ENCODE data around the gene PRSS38. TPM values are rescaled to one million over a fixed set of nuclear protein-coding genes. Genes with fewer than 3 reads are reported as not detected.

Gene PRSS38
- total RNA-seq, 1 experiment from 2014 or later: not detected

DNA sequence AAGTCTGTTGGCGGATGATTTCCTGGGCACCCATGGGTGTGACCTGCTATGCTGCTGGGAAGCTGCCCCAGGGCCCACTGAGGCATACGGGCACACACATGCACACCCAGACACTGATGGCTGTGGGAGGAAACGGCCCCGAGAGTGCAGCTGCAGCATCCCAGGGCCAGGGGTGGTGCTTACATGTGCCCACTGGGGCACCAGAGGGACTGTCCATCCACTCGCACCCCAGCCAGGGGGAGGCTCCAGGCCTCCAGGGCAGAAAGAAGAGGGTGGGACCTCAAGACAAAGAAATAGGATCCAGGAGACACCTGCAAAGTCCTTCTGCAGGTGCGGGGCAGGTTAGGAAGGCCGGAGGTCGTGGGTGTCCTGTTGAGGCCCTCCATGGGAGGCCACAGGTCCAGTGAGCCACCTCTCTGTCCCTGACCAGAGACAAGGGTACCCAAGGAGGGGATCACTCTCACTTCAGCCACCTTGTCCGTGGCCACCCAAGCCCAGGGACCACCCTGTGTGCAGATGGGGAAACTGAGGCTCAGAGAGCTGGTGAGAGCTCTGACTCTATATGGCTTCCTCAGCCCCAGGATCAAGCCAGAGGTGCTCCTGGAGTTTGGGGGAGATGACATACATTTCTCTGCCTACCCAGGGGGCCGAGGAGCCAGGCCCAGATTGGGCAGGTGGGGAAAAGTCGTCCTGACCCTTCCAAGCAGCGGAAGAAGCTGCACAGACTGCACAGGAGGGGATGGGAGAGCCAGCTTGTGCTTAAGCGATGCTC is 75.2 kb downstream of the PRSS38 start:
- in situ Hi-C loops (cut with HindIII; ENCODE audit: low pct_unique_long_range_greater_than_20kb, low sequenced_read_pairs): no loop called here
- TF ChIP-seq SIN3A (IDR thresholded peaks at IDR 0.05; ENCODE audit: borderline replicate concordance, insufficient read depth, low read depth, low read length) (no peak), POLR2AphosphoS5 (IDR thresholded peaks at IDR 0.05; ENCODE audit: low read depth, low read length) (no peak), TCF7L2 (IDR thresholded peaks at IDR 0.05; ENCODE audit: low read depth, low read length) (no peak), CTCF (IDR thresholded peaks at IDR 0.05) (no peak)
- TF ChIP-seq, protein P1, sequence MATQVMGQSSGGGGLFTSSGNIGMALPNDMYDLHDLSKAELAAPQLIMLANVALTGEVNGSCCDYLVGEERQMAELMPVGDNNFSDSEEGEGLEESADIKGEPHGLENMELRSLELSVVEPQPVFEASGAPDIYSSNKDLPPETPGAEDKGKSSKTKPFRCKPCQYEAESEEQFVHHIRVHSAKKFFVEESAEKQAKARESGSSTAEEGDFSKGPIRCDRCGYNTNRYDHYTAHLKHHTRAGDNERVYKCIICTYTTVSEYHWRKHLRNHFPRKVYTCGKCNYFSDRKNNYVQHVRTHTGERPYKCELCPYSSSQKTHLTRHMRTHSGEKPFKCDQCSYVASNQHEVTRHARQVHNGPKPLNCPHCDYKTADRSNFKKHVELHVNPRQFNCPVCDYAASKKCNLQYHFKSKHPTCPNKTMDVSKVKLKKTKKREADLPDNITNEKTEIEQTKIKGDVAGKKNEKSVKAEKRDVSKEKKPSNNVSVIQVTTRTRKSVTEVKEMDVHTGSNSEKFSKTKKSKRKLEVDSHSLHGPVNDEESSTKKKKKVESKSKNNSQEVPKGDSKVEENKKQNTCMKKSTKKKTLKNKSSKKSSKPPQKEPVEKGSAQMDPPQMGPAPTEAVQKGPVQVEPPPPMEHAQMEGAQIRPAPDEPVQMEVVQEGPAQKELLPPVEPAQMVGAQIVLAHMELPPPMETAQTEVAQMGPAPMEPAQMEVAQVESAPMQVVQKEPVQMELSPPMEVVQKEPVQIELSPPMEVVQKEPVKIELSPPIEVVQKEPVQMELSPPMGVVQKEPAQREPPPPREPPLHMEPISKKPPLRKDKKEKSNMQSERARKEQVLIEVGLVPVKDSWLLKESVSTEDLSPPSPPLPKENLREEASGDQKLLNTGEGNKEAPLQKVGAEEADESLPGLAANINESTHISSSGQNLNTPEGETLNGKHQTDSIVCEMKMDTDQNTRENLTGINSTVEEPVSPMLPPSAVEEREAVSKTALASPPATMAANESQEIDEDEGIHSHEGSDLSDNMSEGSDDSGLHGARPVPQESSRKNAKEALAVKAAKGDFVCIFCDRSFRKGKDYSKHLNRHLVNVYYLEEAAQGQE (IDR thresholded peaks at IDR 0.05; ENCODE audit: insufficient read depth in 1 of 2, low read depth in 2 of 2, low read length in 1 of 2): no peak
- ATAC-seq (no peak), DNase-seq (ENCODE audit: low read depth, low spot score) (no peak)
- ChIA-PET POLR2A (interaction anchor here (0.7 kb wide), 1 partner anchor 170 kb away, joined by 4 read pairs; no protein-coding TSS in a partner anchor), CTCF (interaction anchor here (0.7 kb wide), 1 partner anchor 41 kb away, joined by 3 read pairs; no protein-coding TSS in a partner anchor)
- H3K4me1 ChIP-seq (ENCODE audit: control insufficient read depth, insufficient read depth, low read length): peaks cover 40% of the 10 kb centered on the region
- no peak overlapping the region for H3K4me3 ChIP-seq (ENCODE audit: low read depth in 2 of 2, low read length in 2 of 2)
- no peak overlapping the region for H3K27ac ChIP-seq (ENCODE audit: low read length)
- intact Hi-C loops (cut with micrococcal nuclease; ENCODE audit: unreplicated experiment): no loop called here
- H3K36me3 ChIP-seq (ENCODE audit: control insufficient read depth, insufficient read depth, low read length): no peaks in the 10 kb centered on the region
- H3K27me3 ChIP-seq (ENCODE audit: control insufficient read depth, insufficient read depth, low read length): no peaks in the 10 kb centered on the region
- BruUV-seq (replicated peaks): no TSS peak
- no peaks in the 10 kb centered on the region for H3K9me3 ChIP-seq (ENCODE audit: control insufficient read depth, insufficient read depth, low read depth, low read length)

DNA sequence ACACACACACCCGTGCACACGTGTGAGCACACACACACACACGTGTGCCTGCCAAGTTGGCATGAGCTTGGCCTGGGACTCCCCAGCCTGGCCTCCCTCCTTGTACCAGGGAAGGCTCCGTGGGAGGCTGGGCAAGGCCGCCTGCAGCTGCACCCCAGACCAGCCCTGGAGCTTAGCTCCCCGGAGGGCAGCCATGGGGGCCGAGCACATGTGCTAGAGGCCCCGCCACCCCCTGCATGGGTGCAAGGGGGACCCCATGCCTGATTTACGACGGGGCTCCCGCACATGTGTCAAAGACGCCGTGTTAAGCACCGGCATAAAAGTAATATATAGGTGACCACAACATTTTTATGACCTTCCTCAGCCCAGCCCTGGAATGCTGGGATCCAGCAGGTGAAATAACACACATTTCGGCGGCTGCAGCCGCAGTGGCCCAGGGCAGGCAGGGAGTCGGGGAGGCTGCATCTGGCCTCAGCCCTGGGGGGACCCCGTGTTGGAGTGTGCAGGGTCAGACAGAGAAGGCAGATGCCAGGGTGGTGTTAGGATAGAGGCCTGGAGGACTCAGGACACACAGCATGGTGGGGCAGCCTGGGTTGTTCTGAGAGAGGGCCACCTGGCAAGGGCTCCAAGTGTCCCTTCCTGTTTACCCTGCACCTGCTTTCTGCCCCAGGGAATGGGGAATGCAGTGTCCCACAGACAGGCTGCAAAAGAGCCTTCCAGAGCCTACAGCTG is 75.9 kb downstream of the PRSS38 start:
- BruUV-seq (replicated peaks): no TSS peak
- Histone ChIP-seq H3K27me3 (ENCODE audit: control insufficient read depth, insufficient read depth, low read length) (no peaks in the 10 kb centered on the region), H3K9me3 (ENCODE audit: control insufficient read depth, insufficient read depth, low read depth, low read length) (no peaks in the 10 kb centered on the region), H3K4me3 (ENCODE audit: low read depth in 2 of 2, low read length in 2 of 2) (no peak overlapping the region), H3K27ac (ENCODE audit: low read length) (no peak overlapping the region), H3K36me3 (ENCODE audit: control insufficient read depth, insufficient read depth, low read length) (no peaks in the 10 kb centered on the region), H3K4me1 (ENCODE audit: control insufficient read depth, insufficient read depth, low read length) (peaks cover 40% of the 10 kb centered on the region)
- intact Hi-C loops (cut with micrococcal nuclease; ENCODE audit: unreplicated experiment): no loop called here
- in situ Hi-C loops (cut with HindIII; ENCODE audit: low pct_unique_long_range_greater_than_20kb, low sequenced_read_pairs): no loop called here
- ChIA-PET CTCF (interaction anchor here (0.7 kb wide), 1 partner anchor 40 kb away, joined by 3 read pairs; no protein-coding TSS in a partner anchor), POLR2A (interaction anchor here (0.7 kb wide), 1 partner anchor 169 kb away, joined by 4 read pairs; no protein-coding TSS in a partner anchor)
- no peak for ATAC-seq
- TF ChIP-seq TCF7L2 (IDR thresholded peaks at IDR 0.05; ENCODE audit: low read depth, low read length) (no peak), SIN3A (IDR thresholded peaks at IDR 0.05; ENCODE audit: borderline replicate concordance, insufficient read depth, low read depth, low read length) (no peak), CTCF (IDR thresholded peaks at IDR 0.05) (no peak), POLR2AphosphoS5 (IDR thresholded peaks at IDR 0.05; ENCODE audit: low read depth, low read length) (no peak)
- TF ChIP-seq, protein P1 (IDR thresholded peaks at IDR 0.05; ENCODE audit: insufficient read depth in 1 of 2, low read depth in 2 of 2, low read length in 1 of 2): no peak
- no peak for DNase-seq (ENCODE audit: low read depth, low spot score)
